Neutrophil (primary cell): ENCODE results near the gene ABCC11.

ENCODE experiments used
- H3K27ac ChIP-seq: fragments of 200-600 bp; sonication (generic); 2 replicates; pipeline ENCODE4 v1.5.1; 2016; ENCODE audit warnings: mild to moderate bottlenecking, moderate library complexity
- H3K27me3 ChIP-seq: fragments of 200-600 bp; sonication (generic); 2 replicates; pipeline ENCODE4 v1.6.0; 2016; ENCODE audit warnings: mild to moderate bottlenecking
- H3K36me3 ChIP-seq: fragments of 200-600 bp; sonication (generic); 2 replicates; pipeline ENCODE4 v1.5.1; 2017
- H3K4me1 ChIP-seq, 2 experiments: fragments of 200-600 bp in 1 of 2; sonication (generic) in 1 of 2; 1 replicate in 1 of 2; 2 replicates in 1 of 2; pipeline versions ENCODE4 v1.5.1 to v1.6.1; 2013 to 2016; ENCODE audit warnings: low read depth in 1 of 2, low read length in 1 of 2, mild to moderate bottlenecking in 1 of 2, moderate library complexity in 1 of 2; ENCODE audit not compliant: control insufficient read depth in 1 of 2, insufficient read depth in 1 of 2
- H3K4me3 ChIP-seq, 2 experiments: fragments of 200-600 bp in 1 of 2; sonication (generic) in 1 of 2; 1 replicate in 1 of 2; 2 replicates in 1 of 2; pipeline ENCODE4 v1.5.1; 2013 to 2016; ENCODE audit warnings: low read depth in 1 of 2, low read length in 1 of 2, mild to moderate bottlenecking in 1 of 2, moderate library complexity in 1 of 2
- H3K9me3 ChIP-seq: fragments of 200-600 bp; sonication (generic); 2 replicates; pipeline ENCODE4 v1.5.1; 2016
- CTCF ChIP-seq: fragments of 200-600 bp; sonication (generic); IDR thresholded peaks from 2 replicates; pipeline ENCODE4 v1.5.1; 2016; ENCODE audit warnings: antibody characterized with exemption

Gene ABCC11

GRCh38 chr16:48165961-48166578, 81.3 kb downstream of the ABCC11 start:
- Histone ChIP-seq H3K27ac (peak overlapping the region; percentile 78), H3K36me3 (no peaks in the 10 kb centered on the region)

GRCh38 chr16:48164907-48165715, 82.2 kb downstream of the ABCC11 start:
- TF ChIP-seq CTCF = peak; percentile 88
- Histone ChIP-seq H3K27me3 (peaks cover 6% of the 10 kb centered on the region), H3K27ac (peak overlapping the region; percentile 78), H3K36me3 (no peaks in the 10 kb centered on the region), H3K4me3 (peak overlapping the region in 1 of 2 experiments; percentile 13), H3K9me3 (no peaks in the 10 kb centered on the region), H3K4me1 (peaks cover 49 to 53% of the 10 kb centered on the region in 2 experiments)

More at GRCh38 chr16:48165961-48166578, 81.3 kb downstream of the ABCC11 start:
- H3K9me3 ChIP-seq = no peaks in the 10 kb centered on the region
- no peaks in the 10 kb centered on the region for H3K27me3 ChIP-seq
- peaks cover 55 to 62% of the 10 kb centered on the region in 2 experiments for H3K4me1 ChIP-seq
- TF ChIP-seq CTCF = peak; percentile 12
- H3K4me3 ChIP-seq = no peak overlapping the region

DNA sequence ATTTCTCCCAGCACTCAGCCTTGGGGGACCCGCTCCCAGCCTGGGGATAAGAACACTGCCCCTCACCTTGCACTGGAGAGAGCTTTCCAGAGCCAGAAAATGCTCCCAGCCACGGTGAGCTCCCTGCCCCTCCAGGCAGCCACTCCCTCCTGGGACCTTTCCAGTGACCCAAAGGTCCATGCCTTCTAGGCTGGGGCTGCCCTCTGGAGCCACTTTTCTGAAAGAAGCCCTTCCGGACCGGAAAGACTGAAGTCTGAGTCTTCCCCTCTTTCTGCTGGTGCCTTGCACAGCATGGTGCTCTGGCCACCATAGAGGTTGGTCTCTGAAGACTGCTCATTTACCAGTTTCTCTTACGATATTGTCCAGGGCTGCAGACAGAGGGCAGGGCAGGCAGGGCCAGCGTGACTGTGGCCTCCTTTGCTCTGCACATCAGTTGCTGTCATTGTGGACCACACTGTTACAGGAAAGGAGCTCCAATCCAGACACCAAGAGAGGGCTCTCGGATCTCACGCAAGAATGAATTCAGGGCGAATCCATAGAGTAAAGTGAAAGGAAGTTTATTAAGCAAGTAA, 84.4 kb downstream of the ABCC11 start:
- H3K4me3 ChIP-seq = no peak overlapping the region
- no peak overlapping the region for H3K27ac ChIP-seq
- H3K4me1 ChIP-seq = peaks cover 33 to 34% of the 10 kb centered on the region in 2 experiments
- H3K27me3 ChIP-seq = peaks cover 27% of the 10 kb centered on the region
- H3K9me3 ChIP-seq = no peaks in the 10 kb centered on the region
- no peaks in the 10 kb centered on the region for H3K36me3 ChIP-seq
- TF ChIP-seq CTCF = no peak

- Histone ChIP-seq H3K4me3 (no peak overlapping the region), H3K4me1 (peaks cover 22 to 24% of the 10 kb centered on the region in 2 experiments), H3K9me3 (no peaks in the 10 kb centered on the region), H3K27ac (no peak overlapping the region), H3K27me3 (peaks cover 35% of the 10 kb centered on the region), H3K36me3 (no peaks in the 10 kb centered on the region)
- TF ChIP-seq CTCF = no peak
Observed at GRCh38 chr16:48161906-48162305, 85.4 kb downstream of the ABCC11 start.

DNA sequence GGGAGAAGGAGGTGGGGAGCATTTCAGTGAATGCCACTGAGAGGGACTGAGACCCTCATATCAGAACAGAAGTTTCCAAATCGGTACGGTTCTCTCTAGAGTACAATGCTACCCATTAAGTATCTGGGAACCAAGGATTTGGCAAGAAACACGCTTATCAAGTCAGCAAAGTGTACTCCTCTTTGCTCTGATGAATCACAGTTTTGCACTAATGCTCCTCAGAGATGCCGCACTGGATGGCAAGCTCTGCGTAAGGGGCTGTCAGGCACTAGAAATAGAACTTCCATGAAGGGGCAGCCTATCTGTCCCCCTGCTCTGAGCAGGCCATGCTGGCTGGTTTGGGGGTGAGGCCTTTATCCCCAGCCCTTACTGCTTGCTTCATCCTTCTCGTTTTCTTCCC, 86.8 kb downstream of the ABCC11 start:
- Histone ChIP-seq H3K27me3 (peaks cover 43% of the 10 kb centered on the region), H3K36me3 (no peaks in the 10 kb centered on the region), H3K4me1 (peaks cover 11 to 13% of the 10 kb centered on the region in 2 experiments), H3K9me3 (no peaks in the 10 kb centered on the region), H3K27ac (no peak overlapping the region), H3K4me3 (no peak overlapping the region)
- TF ChIP-seq CTCF = no peak
